Hematopoietic multipotent progenitor cell treated with erythropoietin and hydrocortisone succinate and interleukin-3 and kit ligand, for 6 days (in vitro differentiated cells): ENCODE measurements around the gene TAS2R40.
A peak's percentile ranks its signal among the peaks of the same experiment; 100 is the strongest.

Source experiments
- DNase-seq: peaks from one replicate; pipeline ENCODE4 v3.0.0-alpha.2; 2015

The TAS2R40 gene

GRCh38 chr7:143225047-143225446, 3.2 kb downstream of the TAS2R40 start:
- no peak for DNase-seq

DNA sequence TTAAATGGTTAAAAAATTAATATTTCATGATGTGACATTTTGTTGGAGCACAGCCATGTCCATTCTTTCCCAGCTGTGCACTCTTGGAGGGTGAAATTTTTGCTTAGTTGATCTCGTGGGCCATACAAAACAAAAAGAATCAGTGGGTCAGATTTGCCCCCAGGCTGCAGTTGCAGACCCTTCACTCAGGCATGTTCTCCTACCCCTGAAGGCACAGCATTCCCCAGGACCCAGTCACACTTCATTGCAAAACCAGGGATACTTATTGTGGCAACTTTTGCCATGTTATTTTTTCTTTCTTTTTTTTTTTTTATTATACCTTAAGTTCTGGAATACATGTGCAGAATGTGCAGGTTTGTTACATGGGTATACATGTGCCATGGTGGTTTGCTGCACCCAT, 6.0 kb downstream of the TAS2R40 start:
- DNase-seq: no peak

DNA sequence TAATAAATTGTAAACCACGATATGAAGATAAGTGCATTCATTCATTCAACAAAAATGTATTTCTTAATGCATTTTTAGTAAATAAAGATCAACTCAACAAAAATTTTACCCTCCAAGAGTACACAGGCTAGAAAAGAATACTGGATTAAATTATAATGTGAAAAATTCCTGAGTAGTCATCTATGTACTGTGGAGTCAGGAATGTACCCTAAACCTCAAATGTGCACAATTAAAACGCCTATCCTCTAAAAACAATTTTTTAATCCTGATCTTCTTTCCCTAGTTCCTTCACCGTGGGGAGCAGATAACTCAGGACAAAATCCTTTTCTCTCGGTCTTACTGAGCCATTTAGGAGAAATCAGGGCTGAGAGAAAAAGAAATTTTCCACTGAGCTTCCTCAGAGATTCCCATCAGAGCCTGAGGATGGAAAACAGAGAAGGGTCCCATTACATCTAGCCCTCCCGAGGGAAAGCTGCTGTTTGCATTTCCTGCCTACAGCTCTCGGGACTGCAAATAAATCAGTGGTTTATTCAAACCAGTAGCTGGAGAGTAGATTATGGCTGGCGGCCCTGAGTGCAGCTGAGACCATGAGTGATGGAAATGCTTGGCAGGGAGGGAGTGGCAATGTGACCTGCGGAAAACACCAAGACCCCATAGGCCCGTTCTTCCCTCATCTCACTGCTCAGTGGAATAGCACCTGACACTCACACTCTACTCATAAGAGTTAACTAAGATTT, 7.4 kb downstream of the TAS2R40 start:
- DNase-seq: no peak

DNA sequence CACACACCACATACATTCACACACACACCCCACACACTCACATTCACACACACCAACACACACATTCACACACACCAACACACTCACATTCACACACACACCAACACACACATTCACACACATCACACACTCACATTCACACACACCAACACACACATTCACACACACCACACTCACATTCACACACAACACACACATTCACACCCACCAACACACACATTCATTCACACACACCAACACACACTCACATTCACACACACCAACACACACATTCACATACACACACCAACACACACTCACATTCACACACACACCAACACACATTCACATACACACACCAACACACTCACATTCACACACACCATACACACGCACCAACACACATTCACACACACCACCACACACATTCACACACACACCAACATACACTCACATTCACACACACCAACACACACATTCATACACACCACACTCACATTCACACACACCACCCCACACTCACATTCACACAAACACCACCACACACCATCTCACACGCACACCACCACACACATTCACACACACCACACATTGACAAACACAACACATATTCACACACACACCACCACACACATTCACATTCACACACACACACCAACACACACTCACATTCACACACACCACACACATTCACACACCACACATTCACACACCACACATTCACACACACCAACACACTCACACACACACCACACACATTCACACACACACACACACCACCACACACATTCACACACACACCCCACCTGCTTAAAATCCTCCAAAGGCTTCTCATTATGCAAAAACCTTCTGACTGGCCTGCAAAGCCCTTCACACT, 9.0 kb downstream of the TAS2R40 start:
- no peak for DNase-seq

- no peak for DNase-seq
Measured at GRCh38 chr7:143233816-143234532, 12.1 kb downstream of the TAS2R40 start.

GRCh38 chr7:143234533-143234875, 12.7 kb downstream of the TAS2R40 start:
- no peak for DNase-seq

GRCh38 chr7:143235561-143235960, 13.7 kb downstream of the TAS2R40 start:
- no peak for DNase-seq

DNA sequence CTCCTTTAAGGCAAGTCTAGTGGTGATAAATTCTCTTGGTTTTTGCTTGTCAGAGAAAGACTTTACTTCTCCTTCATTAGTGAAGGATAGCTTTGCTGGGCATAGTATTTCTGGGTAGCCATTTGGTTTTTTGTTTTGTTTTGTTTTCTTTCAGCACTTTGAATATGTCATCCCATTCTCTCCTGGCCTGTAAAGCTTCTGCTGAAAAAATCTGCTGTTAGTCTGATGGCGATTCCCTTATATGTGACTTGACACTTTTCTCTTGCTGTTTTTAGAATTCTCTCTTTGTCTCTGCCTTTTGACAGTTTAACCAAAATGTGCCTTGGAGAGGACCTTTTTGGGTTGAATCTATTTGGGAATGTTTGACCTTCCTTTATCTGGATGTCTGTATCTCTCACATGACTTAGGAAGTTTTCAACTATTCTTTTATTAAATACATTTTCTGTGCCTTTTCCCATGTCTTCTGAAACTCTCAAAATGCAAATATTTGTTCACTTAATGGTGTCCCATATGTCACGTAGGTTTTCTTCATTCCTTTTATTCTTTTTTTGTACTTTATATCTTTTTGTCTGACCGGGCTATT, 14.7 kb downstream of the TAS2R40 start:
- no peak for DNase-seq

DNA sequence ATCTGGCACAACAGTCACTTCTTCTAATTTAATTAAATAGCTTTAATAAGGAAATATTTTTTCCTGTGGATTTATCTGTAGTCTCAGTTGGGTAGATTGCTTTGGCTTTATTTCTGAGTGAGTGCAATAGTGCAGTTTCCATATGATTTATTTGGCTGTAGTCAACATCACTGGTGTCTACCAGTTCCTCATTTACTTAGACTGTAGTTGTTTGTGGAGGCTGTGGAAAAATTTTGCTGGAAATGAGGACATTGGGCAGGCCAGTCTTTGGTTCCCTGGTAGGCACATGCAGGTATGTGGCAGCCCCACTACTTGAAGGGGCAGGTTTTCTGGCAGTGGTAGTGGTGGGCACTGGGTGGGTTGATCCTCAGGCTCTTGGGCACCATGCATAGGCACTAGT, 15.5 kb downstream of the TAS2R40 start:
- DNase-seq: no peak

GRCh38 chr7:143238289-143238980, 16.6 kb downstream of the TAS2R40 start:
- DNase-seq: no peak

GRCh38 chr7:143239813-143240212, 18.0 kb downstream of the TAS2R40 start:
- DNase-seq: peak; percentile 41

DNA sequence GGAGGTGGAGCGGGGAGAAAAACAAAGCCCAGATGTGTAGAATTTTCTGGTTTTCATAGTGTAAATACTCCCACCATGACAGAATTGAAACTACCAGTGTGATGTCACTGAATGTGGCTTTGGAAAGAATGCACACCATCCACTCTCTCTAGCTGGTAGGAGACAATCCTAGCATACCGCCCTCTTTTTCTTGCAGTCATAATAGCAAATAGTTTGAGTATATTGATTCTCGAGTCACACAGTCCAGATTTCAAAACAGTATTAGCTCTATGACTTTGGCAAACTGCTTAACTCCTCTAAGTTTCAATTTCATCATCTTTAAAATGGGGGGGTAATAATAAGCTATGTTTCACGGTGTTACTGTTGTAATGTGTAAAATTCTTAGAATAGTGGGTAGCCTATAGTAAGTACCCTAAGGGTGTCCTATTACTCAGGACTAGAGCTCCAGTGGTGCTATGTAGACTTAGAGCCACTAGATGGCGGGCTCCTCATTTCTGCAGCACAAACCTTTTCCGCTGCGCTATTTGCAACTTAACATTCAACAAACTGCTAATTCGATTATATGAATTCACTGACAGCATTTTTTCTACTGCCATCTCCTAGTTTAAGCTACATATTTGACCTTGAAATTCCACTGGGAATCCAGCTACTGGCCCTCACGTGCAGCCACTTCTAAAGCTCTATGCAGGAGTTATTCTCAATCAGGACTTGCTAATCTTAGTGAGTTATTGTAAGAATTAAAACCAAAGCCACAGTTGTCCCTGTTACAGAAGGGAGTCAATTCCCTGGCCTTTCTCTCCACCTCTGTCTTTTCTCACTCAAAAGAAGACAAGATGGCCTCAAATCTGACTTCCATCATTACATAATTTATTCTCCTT, 18.7 kb downstream of the TAS2R40 start:
- peak; percentile 88 for DNase-seq

- no peak for DNase-seq
Measured at GRCh38 chr7:143242306-143242705, 20.5 kb downstream of the TAS2R40 start.

GRCh38 chr7:143243111-143243510, 21.3 kb downstream of the TAS2R40 start:
- DNase-seq: no peak

DNA sequence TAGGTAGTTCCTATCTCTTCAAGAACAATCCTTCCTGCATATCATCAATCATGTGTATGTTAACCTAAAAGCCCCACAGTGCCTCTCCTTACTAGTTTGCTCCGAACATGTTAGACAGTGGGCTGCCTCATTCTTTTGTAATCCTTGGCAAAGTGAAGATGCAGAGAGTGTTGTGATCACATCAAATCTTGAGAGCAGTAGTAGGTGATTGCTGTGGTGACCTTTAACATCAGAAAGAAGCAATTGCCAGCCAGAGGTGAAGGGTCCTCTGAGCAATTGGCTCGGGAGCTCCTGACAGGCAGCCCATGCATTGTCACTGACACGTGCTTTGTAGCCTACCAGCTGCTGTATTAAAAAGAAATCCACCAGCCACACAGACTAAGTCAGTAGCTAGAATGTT, 21.8 kb downstream of the TAS2R40 start:
- no peak for DNase-seq

- DNase-seq: no peak
Measured at GRCh38 chr7:143244321-143244720, 22.5 kb downstream of the TAS2R40 start.

DNA sequence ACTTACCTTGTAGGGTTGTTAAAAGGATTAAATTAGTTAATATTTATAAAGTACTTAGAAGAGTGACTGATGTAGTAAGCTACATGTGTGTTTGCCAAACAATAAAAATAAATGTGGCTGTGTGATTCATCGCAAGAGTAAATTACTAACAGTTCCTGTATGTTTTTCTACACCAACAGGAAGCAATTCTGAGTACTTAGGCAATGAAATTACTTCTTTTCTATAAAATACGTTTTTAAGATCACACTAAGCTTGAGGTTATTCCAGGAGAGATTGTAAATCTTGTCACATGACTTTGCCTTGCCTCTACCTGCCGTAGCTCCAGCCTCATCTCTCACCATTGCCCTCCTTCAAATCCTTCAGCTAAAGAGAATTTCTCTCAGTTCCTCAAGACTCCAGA, 23.3 kb downstream of the TAS2R40 start:
- DNase-seq: no peak

GRCh38 chr7:143247372-143247771, 25.5 kb downstream of the TAS2R40 start:
- no peak for DNase-seq

DNA sequence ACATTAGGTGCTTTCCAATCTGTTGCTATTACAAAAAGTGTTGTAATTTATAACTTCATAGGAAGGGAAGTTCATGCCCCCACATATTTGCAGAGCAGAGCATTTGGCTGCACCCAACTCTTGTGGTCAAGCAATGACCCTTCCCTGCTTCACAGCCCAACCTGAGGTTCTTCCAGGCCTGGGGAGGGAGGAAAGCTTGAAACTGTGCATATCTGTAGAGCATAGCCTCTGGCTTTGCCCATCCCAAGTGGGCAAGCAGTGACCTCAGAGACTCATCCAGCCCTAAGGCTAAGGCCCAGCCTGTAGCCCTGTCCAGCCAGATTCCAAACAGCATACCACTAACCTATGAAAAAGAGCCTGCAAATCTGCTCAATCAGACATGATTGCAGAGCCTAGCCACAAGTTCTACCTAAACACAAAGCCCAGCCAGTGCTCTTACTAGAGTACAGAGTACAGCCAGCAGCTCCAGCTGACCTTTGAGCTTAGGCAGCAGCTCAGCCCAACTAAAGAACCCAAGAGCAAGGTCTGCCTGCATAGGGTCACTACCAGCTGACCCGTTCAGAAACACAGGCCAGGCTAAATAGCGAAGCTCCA, 27.0 kb downstream of the TAS2R40 start:
- DNase-seq: no peak

DNA sequence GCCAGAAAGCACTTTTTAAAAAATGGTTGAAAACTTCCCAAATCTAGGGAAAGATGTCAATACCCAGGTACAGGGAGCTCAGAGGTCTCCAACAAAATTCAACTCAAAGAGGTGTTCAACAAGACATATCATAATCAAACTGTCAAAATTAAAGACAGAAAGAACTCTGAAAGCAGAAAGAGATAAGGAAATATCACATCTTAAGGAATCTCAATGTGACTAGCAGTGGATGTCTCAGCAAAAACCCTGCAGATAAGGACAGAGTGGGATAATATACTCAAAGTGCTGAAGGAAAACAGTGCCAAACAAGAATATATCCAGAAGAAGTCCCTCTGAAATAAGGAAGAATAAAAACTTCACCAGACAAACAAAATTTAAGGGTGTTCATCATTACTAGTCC, 28.4 kb downstream of the TAS2R40 start:
- DNase-seq: no peak

DNA sequence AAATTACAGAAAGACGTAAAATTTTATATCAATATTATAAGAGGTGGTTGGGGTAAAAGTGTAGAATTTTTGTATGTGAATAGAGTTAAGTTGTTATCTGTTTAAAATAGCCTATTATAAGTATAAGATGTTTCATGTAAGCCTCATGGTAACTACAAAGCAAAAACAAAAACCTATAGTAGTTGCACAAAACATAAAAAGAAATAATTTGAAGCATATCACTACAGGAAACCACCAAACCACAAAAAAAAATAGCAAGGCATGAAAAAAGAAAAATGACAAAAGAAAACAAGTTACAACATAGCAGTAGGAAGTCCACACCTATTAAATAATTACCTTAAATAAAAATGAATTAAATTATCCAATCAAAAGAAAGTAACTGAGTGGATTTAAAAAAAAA, 29.0 kb downstream of the TAS2R40 start:
- DNase-seq: no peak
